Measurements from ENCODE around the gene TRAF3.

DNA sequence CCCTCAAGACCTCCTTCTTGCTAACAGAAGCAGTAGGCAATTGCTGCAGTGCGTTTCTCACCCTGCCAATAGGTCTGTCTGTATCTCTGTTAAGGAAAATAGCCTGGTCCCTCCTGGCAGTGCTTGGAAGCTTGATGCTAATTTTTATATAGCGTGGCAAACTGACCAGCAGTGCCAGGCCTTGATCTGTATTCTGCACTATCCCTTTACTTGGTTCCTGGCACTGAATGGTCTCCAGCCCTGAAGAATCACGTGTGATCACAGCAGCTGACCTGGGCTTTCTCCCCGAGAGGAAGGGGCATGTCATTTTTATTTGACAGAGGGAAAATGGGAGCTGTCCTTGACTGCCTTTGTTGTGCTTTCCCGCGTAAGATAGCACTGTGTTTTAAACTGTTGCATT lies 48.7 kb upstream of the TRAF3 start:
- no peak for TF ChIP-seq EZH2 (IDR thresholded peaks at IDR 0.05; ENCODE audit: borderline replicate concordance, low read length)
- TF ChIP-seq, protein P1, sequence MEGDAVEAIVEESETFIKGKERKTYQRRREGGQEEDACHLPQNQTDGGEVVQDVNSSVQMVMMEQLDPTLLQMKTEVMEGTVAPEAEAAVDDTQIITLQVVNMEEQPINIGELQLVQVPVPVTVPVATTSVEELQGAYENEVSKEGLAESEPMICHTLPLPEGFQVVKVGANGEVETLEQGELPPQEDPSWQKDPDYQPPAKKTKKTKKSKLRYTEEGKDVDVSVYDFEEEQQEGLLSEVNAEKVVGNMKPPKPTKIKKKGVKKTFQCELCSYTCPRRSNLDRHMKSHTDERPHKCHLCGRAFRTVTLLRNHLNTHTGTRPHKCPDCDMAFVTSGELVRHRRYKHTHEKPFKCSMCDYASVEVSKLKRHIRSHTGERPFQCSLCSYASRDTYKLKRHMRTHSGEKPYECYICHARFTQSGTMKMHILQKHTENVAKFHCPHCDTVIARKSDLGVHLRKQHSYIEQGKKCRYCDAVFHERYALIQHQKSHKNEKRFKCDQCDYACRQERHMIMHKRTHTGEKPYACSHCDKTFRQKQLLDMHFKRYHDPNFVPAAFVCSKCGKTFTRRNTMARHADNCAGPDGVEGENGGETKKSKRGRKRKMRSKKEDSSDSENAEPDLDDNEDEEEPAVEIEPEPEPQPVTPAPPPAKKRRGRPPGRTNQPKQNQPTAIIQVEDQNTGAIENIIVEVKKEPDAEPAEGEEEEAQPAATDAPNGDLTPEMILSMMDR (conservative IDR thresholded peaks at IDR 0.05 in 1 of 2, IDR thresholded peaks at IDR 0.05 in 1 of 2; ENCODE audit: extremely low read depth in 1 of 2, insufficient read depth in 1 of 2, low read depth in 1 of 2, low read length in 2 of 2): no peak
